Measurements from ENCODE around the gene ADAMTS14. TPM values are rescaled to one million over a fixed set of nuclear protein-coding genes. Genes with fewer than 3 reads are reported as not detected.

Gene ADAMTS14
- polyA plus RNA-seq, 1 donor (not counting 4 experiments of a cell fraction or from before 2014, with no cell fraction given), result 0.09 TPM

GRCh38 chr10:70780772-70781171 lies 108.5 kb downstream of the ADAMTS14 start:
- peaks cover 11% of the 10 kb centered on the region for H3K27me3 ChIP-seq (ENCODE audit: control insufficient read depth, extremely low read depth, insufficient read depth, low read length)
- no peaks in the 10 kb centered on the region for H4K20me1 ChIP-seq (ENCODE audit: control insufficient read depth, extremely low read depth, insufficient read depth, low read length)
- no peaks in the 10 kb centered on the region for H3K9me3 ChIP-seq (ENCODE audit: control insufficient read depth, low read depth, low read length)
- H3K9ac ChIP-seq (ENCODE audit: control insufficient read depth, extremely low read depth, insufficient read depth, low read length), result no peak overlapping the region
- TF ChIP-seq EZH2 (IDR thresholded peaks at IDR 0.05; ENCODE audit: low read length), result no peak
- TF ChIP-seq, protein P1, sequence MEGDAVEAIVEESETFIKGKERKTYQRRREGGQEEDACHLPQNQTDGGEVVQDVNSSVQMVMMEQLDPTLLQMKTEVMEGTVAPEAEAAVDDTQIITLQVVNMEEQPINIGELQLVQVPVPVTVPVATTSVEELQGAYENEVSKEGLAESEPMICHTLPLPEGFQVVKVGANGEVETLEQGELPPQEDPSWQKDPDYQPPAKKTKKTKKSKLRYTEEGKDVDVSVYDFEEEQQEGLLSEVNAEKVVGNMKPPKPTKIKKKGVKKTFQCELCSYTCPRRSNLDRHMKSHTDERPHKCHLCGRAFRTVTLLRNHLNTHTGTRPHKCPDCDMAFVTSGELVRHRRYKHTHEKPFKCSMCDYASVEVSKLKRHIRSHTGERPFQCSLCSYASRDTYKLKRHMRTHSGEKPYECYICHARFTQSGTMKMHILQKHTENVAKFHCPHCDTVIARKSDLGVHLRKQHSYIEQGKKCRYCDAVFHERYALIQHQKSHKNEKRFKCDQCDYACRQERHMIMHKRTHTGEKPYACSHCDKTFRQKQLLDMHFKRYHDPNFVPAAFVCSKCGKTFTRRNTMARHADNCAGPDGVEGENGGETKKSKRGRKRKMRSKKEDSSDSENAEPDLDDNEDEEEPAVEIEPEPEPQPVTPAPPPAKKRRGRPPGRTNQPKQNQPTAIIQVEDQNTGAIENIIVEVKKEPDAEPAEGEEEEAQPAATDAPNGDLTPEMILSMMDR (optimal IDR thresholded peaks at IDR 0.05 in 1 of 3, IDR thresholded peaks at IDR 0.05 in 1 of 3, conservative IDR thresholded peaks at IDR 0.05 in 1 of 3; ENCODE audit: extremely low read depth in 1 of 3, insufficient read depth in 2 of 3, low read length in 3 of 3), result no peak
- no peak overlapping the region for H3K4me3 ChIP-seq (ENCODE audit: control insufficient read depth in 2 of 3, extremely low read depth in 1 of 3, insufficient read depth in 2 of 3, low read depth in 1 of 3, low read length in 3 of 3)
- no peak overlapping the region for H3K4me2 ChIP-seq (ENCODE audit: control insufficient read depth, extremely low read depth, insufficient read depth, low read depth, low read length)
- no peak overlapping the region for H3K27ac ChIP-seq (ENCODE audit: control insufficient read depth, insufficient read depth, low read length)
- no peak for DNase-seq (ENCODE audit: low read depth, low spot score)
- H2AFZ ChIP-seq (ENCODE audit: control insufficient read depth, low read length), result no peak overlapping the region
- no peaks in the 10 kb centered on the region for H3K79me2 ChIP-seq (ENCODE audit: control insufficient read depth, insufficient read depth, low read length)
- H3K36me3 ChIP-seq (ENCODE audit: control insufficient read depth in 2 of 2, extremely low read depth in 1 of 2, insufficient read depth in 2 of 2, low read length in 2 of 2), result no peaks in the 10 kb centered on the region
- no peaks in the 10 kb centered on the region for H3K4me1 ChIP-seq (ENCODE audit: control insufficient read depth, extremely low read depth, insufficient read depth, low read length)
- FAIRE-seq, result no peak
- no peaks in the 10 kb centered on the region for H3K9me1 ChIP-seq (ENCODE audit: control insufficient read depth, extremely low read depth, insufficient read depth, low read length)
- dilution Hi-C loops (cut with MboI; ENCODE audit: extremely low pct_ligation_motif_present, low sequenced_read_pairs), result no loop called here

DNA sequence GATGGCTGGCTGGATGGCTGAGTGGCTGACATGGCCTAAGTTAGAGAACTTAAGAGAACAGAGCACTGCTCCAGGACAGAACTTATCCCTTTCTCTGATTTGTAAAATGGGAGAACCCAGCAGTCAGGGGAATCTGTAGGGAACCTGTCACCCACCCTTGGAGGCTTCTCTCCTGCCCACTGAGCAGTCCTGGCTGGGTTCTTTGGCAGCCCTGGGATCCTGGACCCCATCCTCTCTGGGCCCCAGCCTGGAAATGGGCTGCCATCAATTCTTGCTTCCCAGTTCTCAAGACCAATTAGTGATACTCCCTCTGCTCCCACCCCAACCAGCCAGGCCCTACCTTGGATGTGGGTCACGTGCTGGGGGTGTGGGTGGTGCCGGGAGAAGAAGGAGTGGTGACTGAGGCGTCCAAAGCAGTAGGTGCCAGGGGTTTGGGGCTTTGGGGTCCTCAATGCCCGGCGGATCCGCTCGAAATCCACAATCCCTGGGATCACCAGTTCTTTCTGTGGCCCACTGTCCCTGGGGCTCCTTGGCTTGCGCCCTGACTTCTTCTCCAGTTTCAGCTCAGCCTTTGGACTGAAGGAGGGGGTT lies 109.2 kb downstream of the ADAMTS14 start:
- dilution Hi-C loops (cut with MboI; ENCODE audit: extremely low pct_ligation_motif_present, low sequenced_read_pairs), result no loop called here
- DNase-seq (ENCODE audit: low read depth, low spot score), result no peak

More for the DNA sequence above, 109.2 kb downstream of the ADAMTS14 start:
- Histone ChIP-seq H3K9ac (ENCODE audit: control insufficient read depth, extremely low read depth, insufficient read depth, low read length) (no peak overlapping the region), H3K4me3 (ENCODE audit: control insufficient read depth in 2 of 3, extremely low read depth in 1 of 3, insufficient read depth in 2 of 3, low read depth in 1 of 3, low read length in 3 of 3) (no peak overlapping the region), H3K27me3 (ENCODE audit: control insufficient read depth, extremely low read depth, insufficient read depth, low read length) (peaks cover 11% of the 10 kb centered on the region), H3K9me3 (ENCODE audit: control insufficient read depth, low read depth, low read length) (no peaks in the 10 kb centered on the region), H2AFZ (ENCODE audit: control insufficient read depth, low read length) (no peak overlapping the region), H3K27ac (ENCODE audit: control insufficient read depth, insufficient read depth, low read length) (no peak overlapping the region), H4K20me1 (ENCODE audit: control insufficient read depth, extremely low read depth, insufficient read depth, low read length) (no peaks in the 10 kb centered on the region), H3K4me1 (ENCODE audit: control insufficient read depth, extremely low read depth, insufficient read depth, low read length) (no peaks in the 10 kb centered on the region), H3K79me2 (ENCODE audit: control insufficient read depth, insufficient read depth, low read length) (no peaks in the 10 kb centered on the region), H3K36me3 (ENCODE audit: control insufficient read depth in 2 of 2, extremely low read depth in 1 of 2, insufficient read depth in 2 of 2, low read length in 2 of 2) (no peaks in the 10 kb centered on the region), H3K9me1 (ENCODE audit: control insufficient read depth, extremely low read depth, insufficient read depth, low read length) (no peaks in the 10 kb centered on the region), H3K4me2 (ENCODE audit: control insufficient read depth, extremely low read depth, insufficient read depth, low read depth, low read length) (no peak overlapping the region)
- FAIRE-seq, result no peak
- TF ChIP-seq, protein P1 (optimal IDR thresholded peaks at IDR 0.05 in 1 of 3, IDR thresholded peaks at IDR 0.05 in 1 of 3, conservative IDR thresholded peaks at IDR 0.05 in 1 of 3; ENCODE audit: extremely low read depth in 1 of 3, insufficient read depth in 2 of 3, low read length in 3 of 3), result no peak
- no peak for TF ChIP-seq EZH2 (IDR thresholded peaks at IDR 0.05; ENCODE audit: low read length)
